Transverse colon (tissue), 4 donors: ENCODE data around the gene RBM45. TPM values are rescaled to one million over a fixed set of nuclear protein-coding genes. Genes with fewer than 3 reads are reported as not detected.

Source experiments
- DNase-seq: peaks from one replicate; pipeline ENCODE4 v3.0.0-alpha.2; 2019
- H3K27ac ChIP-seq, 4 donors: fragments of 200-600 bp; sonication (generic); 2 replicates each; pipeline ENCODE4 v1.5.1; 2016 to 2018; ENCODE audit warnings: inconsistent platforms in 4 of 4
- H3K27me3 ChIP-seq: fragments of 200-600 bp; sonication (generic); 2 replicates; pipeline ENCODE4 v1.5.1; 2017; ENCODE audit warnings: inconsistent platforms
- H3K36me3 ChIP-seq, 4 donors: fragments of 200-600 bp; sonication (generic); 2 replicates each; pipeline ENCODE4 v1.5.1; 2017 to 2019; ENCODE audit warnings: inconsistent platforms in 4 of 4
- H3K4me1 ChIP-seq, 4 donors: fragments of 200-600 bp; sonication (generic); 2 replicates each; pipeline ENCODE4 v1.5.1; 2017 to 2020; ENCODE audit warnings: inconsistent platforms in 4 of 4
- H3K4me3 ChIP-seq, 4 donors: fragments of 200-600 bp; sonication (generic); 1 replicate in 1 of 4; 2 replicates in 3 of 4; pipeline versions ENCODE4 v1.5.1 to v1.6.1; 2017 to 2019; ENCODE audit warnings: inconsistent platforms in 4 of 4
- H3K9me3 ChIP-seq, 2 donors: fragments of 200-600 bp; sonication (generic); 2 replicates each; pipeline ENCODE4 v1.5.1; 2017 to 2019; ENCODE audit warnings: inconsistent platforms in 2 of 2
- CTCF ChIP-seq, 5 experiments: fragments of 200-600 bp in 3 of 5; fragments of 450-650 bp in 2 of 5; sonication (generic) in 3 of 5; IDR thresholded peaks; 1 replicate in 2 of 5; 2 replicates in 3 of 5; pipeline ENCODE4 v1.5.1; 2016 to 2017; ENCODE audit warnings: antibody characterized with exemption in 5 of 5, inconsistent platforms in 3 of 5, mild to moderate bottlenecking in 2 of 5, moderate library complexity in 1 of 5
- EP300 ChIP-seq: sonication (generic); formaldehyde crosslinking; IDR thresholded peaks from one replicate; pipeline ENCODE4 v1.6.1; 2017; ENCODE audit warnings: antibody characterized with exemption, low read depth
- POLR2A ChIP-seq: fragments of 450-650 bp; IDR thresholded peaks from one replicate; pipeline ENCODE4 v1.6.1; 2016; ENCODE audit warnings: antibody characterized with exemption, mild to moderate bottlenecking, moderate library complexity
- POLR2AphosphoS5 ChIP-seq, 3 donors: sonication (generic); formaldehyde crosslinking; IDR thresholded peaks; one replicate each; pipeline ENCODE4 v1.6.1; 2016; ENCODE audit warnings: antibody characterized with exemption in 3 of 3
- WGBS, 2 donors: methylation state at CpG; one replicate each; pipeline ENCODE4 v1.1.5; 2018; ENCODE audit warnings: low coverage in 1 of 2; 5-methylcytosine and 5-hydroxymethylcytosine counted together
- in situ Hi-C, 4 donors: fragments of 200-750 bp; cut with MboI; loops; one replicate each; pipeline versions ENCODE4 v1.15.0 to v1.15.1; 2017; ENCODE audit warnings: low sequenced_read_pairs in 3 of 4, low pct_ligation_motif_present in 1 of 4, low pct_unique_long_range_greater_than_20kb in 1 of 4
- intact Hi-C: fragments of 100-400 bp; cut with DNase I; formaldehyde crosslinking; loops from one replicate; pipeline ENCODE4 v1.15.1; 2023; ENCODE audit warnings: low total_unique reads
- total RNA-seq, 4 donors: library from RNA; depleted of rRNA; stranded (reverse); fragments of >200 nt; gene quantifications; one replicate each; pipeline ENCODE4 v1.1.0, GENCODE V29; 2016

The RBM45 gene
- total RNA-seq, 4 donors from 2014 or later: 6.4 to 20.3 (median 14.9) TPM

DNA sequence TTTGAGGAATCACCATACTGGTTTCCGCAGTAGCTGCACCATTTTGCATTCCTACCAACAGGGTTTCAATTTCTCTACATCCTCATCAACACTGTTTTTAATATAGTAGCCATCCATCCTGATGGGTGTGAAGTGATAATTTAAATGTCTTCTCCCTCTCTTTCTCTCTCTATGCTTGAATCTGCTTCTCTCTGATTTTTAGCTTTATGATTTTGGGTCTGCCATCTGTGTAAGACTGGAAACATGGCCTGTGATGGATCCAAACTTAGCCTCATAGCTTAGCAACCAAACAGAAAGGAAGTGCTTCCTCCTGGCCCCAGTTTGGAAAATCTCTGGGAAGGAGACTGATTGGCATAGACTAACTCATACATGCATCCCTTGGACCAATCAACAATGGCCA, 48.4 kb downstream of the RBM45 start:
- peaks cover 0 to 4% (median 0%) of the 10 kb centered on the region in 4 donors for H3K4me1 ChIP-seq
- in situ Hi-C loops: no loop called here
- no peak for DNase-seq
- no peak for TF ChIP-seq POLR2A
- no peak for TF ChIP-seq EP300
- TF ChIP-seq POLR2AphosphoS5 (IDR thresholded peaks at IDR 0.05): no peak
- TF ChIP-seq CTCF (IDR thresholded peaks at IDR 0.05): no peak
- H3K9me3 ChIP-seq: no peaks in the 10 kb centered on the region
- H3K36me3 ChIP-seq: no peaks in the 10 kb centered on the region
- peaks cover 6% of the 10 kb centered on the region for H3K27me3 ChIP-seq
- WGBS, 2 donors: 100% methylated on average over 1 of the region's 1 CpG
- intact Hi-C loops: no loop called here
- no peak overlapping the region for H3K27ac ChIP-seq
- H3K4me3 ChIP-seq: no peak overlapping the region

DNA sequence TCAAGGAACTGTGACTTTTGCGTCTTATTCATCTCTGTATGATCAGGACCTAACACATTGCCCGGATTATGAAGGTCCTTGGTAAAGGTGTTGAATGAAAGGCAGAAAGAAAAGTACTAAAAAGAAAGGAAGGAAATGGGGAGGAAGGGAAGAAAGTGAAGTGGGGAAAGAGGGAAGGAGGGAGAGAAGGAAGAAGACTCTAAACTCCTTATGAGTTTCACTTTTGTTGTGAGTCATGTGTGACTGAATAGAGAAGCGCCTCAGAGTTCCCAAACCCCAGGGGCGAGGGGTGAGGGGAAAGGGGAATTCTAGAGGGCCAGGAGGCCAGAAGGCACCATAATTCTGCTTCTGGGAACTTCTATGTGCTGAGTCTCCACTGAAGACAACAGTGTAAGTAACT, 51.2 kb downstream of the RBM45 start:
- no peak overlapping the region for H3K4me3 ChIP-seq
- WGBS, 2 donors: 70 to 86% methylated on average over 2 to 4 of the region's 4 CpGs
- no peak for TF ChIP-seq POLR2AphosphoS5 (IDR thresholded peaks at IDR 0.05)
- TF ChIP-seq CTCF (IDR thresholded peaks at IDR 0.05): no peak
- no peak for TF ChIP-seq POLR2A
- no peak for TF ChIP-seq EP300
- H3K36me3 ChIP-seq: no peaks in the 10 kb centered on the region
- intact Hi-C loops: no loop called here
- peaks cover 2% of the 10 kb centered on the region for H3K27me3 ChIP-seq
- in situ Hi-C loops: no loop called here
- peaks cover 0 to 4% (median 0%) of the 10 kb centered on the region in 4 donors for H3K4me1 ChIP-seq
- H3K9me3 ChIP-seq: no peaks in the 10 kb centered on the region
- no peak overlapping the region for H3K27ac ChIP-seq
- DNase-seq: no peak

DNA sequence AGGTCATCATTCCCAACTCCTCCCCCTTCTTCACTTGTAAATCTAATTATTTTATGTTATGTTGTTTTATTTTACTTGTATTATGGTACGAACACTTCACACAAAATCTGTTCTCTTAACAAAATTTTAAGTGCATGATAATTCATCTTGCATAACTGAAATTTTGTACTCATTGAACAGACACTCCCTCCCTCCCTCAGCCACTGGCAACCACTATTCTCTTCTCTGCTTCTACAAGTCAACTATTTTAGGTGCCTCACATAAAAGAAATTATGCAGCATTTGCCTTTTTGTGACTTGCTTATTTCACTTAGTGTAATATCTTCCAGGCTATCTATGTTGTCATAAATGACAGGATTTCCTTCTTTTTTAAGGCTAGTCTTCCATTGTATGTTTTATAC, 51.7 kb downstream of the RBM45 start:
- no peak for TF ChIP-seq POLR2AphosphoS5 (IDR thresholded peaks at IDR 0.05)
- TF ChIP-seq POLR2A: no peak
- TF ChIP-seq CTCF (IDR thresholded peaks at IDR 0.05): no peak
- no peak for TF ChIP-seq EP300
- Histone ChIP-seq H3K4me1 (peaks cover 0 to 4% (median 0%) of the 10 kb centered on the region in 4 donors), H3K36me3 (no peaks in the 10 kb centered on the region), H3K27ac (no peak overlapping the region), H3K4me3 (no peak overlapping the region), H3K27me3 (peaks cover 2% of the 10 kb centered on the region), H3K9me3 (no peaks in the 10 kb centered on the region)
- DNase-seq: no peak
- intact Hi-C loops (no loop called here), in situ Hi-C loops (no loop called here)
- WGBS, 2 donors: 0 to 80% methylated on average over 1 of the region's 1 CpG

DNA sequence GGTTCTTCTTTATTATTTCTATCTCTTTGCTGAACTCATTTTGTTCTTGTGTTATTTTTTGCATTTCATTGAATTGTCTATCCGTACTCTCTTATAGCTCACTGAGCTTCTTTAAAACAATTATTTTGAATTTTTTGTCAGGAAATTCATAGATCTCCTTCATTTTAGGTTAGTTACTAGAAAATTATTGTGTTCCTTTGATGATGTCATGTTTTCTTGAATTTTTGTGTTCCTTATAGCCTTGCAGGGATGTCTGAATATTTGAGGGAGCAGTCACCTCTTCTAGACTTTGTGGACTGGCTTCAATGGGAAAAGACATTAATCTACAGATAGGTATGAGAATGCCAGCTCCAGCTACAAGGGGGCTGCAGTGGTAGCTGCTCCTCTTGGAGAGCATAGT, 61.4 kb downstream of the RBM45 start:
- Histone ChIP-seq H3K36me3 (no peaks in the 10 kb centered on the region), H3K27me3 (peaks cover 9% of the 10 kb centered on the region), H3K4me3 (no peak overlapping the region), H3K27ac (no peak overlapping the region), H3K4me1 (no peaks in the 10 kb centered on the region), H3K9me3 (no peaks in the 10 kb centered on the region)
- 93 to 100% methylated on average over 1 of the region's 1 CpG for WGBS, 2 donors
- DNase-seq: no peak
- TF ChIP-seq POLR2AphosphoS5 (IDR thresholded peaks at IDR 0.05): no peak
- no peak for TF ChIP-seq CTCF (IDR thresholded peaks at IDR 0.05)
- no peak for TF ChIP-seq EP300
- no peak for TF ChIP-seq POLR2A
- in situ Hi-C loops (no loop called here), intact Hi-C loops (no loop called here)
